MM.1S (cell line): ENCODE results near the gene ACVR1.

Experiments
- EZH2 ChIP-seq: fragments of 300-600 bp; sonication (generic); optimal IDR thresholded peaks from 2 replicates; pipeline ENCODE3; 2017; ENCODE audit warnings: low read depth, mild to moderate bottlenecking, antibody characterized with exemption, low read length, mixed read lengths
- EZH2phosphoT487 ChIP-seq: fragments of 300-600 bp; sonication (generic); IDR thresholded peaks from 2 replicates; pipeline ENCODE4 v1.6.1; 2018; ENCODE audit warnings: antibody characterized with exemption, low read length
- TF ChIP-seq, protein P1 (sequence below): fragments of 300-600 bp; sonication (generic); IDR thresholded peaks from 2 replicates; pipeline ENCODE4 v1.5.1; 2016; ENCODE audit warnings: antibody characterized with exemption, low read length, mixed read lengths

DNA sequence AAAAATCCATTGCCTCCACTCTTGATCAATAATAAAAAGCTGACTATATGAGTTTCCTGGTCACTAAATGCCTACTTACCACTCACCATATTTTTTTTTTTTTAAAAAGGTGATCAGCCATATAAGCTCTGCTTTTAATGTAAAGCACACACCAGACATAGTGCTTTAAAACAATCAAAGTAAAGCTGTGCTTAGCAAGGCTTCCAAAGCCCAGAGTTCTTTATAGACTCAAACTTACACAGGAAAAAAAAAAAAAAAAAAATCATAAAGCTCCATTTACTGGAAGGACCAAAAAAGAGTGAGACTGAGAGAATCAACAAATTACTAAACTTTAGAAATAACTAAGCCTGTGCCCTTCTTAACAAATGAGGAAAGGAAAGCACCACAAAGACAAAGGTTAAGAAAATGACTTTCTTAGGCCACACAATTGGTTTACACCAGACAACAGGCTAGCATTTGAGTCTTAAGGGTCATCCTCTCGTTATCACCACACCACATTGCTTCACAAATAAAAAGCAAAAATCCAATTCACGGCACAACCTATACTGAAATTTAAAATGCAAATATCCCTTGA lies 11.2 kb downstream of the ACVR1 start:
- TF ChIP-seq, protein P1, sequence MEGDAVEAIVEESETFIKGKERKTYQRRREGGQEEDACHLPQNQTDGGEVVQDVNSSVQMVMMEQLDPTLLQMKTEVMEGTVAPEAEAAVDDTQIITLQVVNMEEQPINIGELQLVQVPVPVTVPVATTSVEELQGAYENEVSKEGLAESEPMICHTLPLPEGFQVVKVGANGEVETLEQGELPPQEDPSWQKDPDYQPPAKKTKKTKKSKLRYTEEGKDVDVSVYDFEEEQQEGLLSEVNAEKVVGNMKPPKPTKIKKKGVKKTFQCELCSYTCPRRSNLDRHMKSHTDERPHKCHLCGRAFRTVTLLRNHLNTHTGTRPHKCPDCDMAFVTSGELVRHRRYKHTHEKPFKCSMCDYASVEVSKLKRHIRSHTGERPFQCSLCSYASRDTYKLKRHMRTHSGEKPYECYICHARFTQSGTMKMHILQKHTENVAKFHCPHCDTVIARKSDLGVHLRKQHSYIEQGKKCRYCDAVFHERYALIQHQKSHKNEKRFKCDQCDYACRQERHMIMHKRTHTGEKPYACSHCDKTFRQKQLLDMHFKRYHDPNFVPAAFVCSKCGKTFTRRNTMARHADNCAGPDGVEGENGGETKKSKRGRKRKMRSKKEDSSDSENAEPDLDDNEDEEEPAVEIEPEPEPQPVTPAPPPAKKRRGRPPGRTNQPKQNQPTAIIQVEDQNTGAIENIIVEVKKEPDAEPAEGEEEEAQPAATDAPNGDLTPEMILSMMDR = no peak
- no peak for TF ChIP-seq EZH2phosphoT487
- no peak for TF ChIP-seq EZH2
